HFF-Myc (cell line): ENCODE results near the gene CLCN2.

Experiments used
- DNase-seq: peaks from one replicate; pipeline ENCODE4 v3.0.0-alpha.2; 2011; ENCODE audit warnings: low read depth; ENCODE audit errors: extremely low read depth
- H3K4me3 ChIP-seq: replicated peaks from 2 replicates; pipeline ENCODE4 v1.5.1; 2011; ENCODE audit warnings: low read depth, mild to moderate bottlenecking, control low read depth, low read length
- TF ChIP-seq, protein P1 (sequence below): IDR thresholded peaks from 2 replicates; pipeline ENCODE4 v1.5.1; 2012; ENCODE audit warnings: mild to moderate bottlenecking, low read depth, low read length, control low read depth; ENCODE audit errors: missing control alignments

Gene CLCN2

DNA sequence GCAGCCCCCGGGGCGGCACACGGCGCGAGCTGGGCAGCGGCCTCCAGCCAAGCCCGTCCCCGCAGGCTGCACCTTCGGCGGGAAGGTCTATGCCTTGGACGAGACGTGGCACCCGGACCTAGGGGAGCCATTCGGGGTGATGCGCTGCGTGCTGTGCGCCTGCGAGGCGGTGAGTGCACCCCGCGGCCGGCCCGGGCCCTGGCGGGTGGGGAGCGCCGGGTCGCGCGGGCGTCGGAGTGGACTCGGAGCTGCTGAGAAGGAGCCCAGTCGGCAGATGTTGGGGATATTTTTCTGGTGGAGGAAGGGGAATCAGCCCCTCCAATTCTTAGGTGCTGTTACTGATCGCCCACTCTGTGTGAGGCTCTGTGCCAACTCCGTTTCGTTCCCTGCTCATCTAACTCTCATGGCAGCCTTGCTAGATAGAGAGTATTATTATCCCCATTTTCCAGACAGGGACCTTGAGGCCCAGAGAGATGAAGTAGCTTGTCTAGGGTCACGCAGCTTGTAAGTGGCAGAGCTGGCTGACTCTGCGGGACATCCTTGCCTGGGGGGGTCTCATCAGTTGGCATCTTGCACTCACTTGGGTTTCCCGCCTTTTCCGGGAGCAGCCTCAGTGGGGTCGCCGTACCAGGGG is 19.3 kb upstream of the CLCN2 start:
- DNase-seq: no peak
- no peak overlapping the region; the same call in 1 of the 2 replicates for H3K4me3 ChIP-seq
- TF ChIP-seq, protein P1, sequence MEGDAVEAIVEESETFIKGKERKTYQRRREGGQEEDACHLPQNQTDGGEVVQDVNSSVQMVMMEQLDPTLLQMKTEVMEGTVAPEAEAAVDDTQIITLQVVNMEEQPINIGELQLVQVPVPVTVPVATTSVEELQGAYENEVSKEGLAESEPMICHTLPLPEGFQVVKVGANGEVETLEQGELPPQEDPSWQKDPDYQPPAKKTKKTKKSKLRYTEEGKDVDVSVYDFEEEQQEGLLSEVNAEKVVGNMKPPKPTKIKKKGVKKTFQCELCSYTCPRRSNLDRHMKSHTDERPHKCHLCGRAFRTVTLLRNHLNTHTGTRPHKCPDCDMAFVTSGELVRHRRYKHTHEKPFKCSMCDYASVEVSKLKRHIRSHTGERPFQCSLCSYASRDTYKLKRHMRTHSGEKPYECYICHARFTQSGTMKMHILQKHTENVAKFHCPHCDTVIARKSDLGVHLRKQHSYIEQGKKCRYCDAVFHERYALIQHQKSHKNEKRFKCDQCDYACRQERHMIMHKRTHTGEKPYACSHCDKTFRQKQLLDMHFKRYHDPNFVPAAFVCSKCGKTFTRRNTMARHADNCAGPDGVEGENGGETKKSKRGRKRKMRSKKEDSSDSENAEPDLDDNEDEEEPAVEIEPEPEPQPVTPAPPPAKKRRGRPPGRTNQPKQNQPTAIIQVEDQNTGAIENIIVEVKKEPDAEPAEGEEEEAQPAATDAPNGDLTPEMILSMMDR: no peak

DNA sequence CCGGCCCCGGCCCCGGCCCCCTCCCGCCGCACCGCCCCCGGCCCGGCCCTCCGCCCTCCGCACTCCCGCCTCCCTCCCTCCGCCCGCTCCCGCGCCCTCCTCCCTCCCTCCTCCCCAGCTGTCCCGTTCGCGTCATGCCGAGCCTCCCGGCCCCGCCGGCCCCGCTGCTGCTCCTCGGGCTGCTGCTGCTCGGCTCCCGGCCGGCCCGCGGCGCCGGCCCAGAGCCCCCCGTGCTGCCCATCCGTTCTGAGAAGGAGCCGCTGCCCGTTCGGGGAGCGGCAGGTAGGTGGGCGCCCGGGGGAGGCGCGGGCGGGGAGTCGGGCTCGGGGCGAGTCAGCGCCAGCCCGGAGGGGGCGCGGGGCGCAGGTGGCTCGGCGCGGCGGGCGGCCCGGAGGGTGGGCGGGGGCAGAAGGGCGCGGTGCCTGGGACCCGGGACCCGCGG is 18.8 kb upstream of the CLCN2 start:
- H3K4me3 ChIP-seq: no peak overlapping the region

DNA sequence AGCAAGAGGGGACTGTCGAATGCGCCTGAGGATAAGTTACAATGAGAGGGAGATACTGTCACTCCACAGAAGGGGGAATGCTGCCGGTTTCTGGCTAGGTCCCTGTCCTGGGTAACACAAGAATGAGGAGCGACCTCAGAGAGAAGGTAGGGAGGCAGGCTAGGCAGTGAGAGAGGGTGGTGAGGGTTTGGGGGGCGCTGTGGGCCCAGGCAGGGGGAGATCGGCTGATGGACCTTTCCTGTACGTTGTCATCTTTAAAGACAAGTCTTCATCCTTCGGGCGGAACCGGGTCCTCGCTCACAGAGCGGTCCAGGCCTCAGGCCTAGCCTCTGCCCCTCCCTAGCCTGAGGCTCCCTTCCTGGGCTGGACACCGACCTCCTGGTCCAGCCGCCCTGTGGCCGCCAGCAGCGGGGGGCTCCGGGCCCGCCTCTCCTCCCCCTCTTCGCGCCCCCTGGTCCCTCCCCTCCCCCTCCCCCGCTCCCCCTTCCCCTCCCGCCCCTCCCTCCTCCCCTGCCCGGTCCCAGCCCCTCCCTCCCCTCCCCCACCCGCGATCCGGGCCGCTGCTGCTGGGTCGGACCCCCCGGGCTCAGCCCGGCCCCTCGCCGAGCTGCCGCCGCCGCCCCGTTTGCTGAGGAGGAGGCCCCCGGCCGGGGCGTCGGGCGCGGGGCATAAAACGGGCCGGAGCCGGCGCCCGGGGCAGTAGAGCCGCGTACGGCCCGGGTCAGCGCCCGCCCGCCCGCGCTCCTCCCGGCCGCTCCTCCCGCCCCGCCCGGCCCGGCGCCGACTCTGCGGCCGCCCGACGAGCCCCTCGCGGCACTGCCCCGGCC is 18.2 kb upstream of the CLCN2 start, which contains the start of gene CHRD:
Gene CHRD, plus strand, starts transcription at position 697 of the 827 bp plus-strand sequence. CDS start 265 bp downstream, outside the sequence.
- TF ChIP-seq, protein P1: no peak
- DNase-seq: no peak
- no peak within 1 kb of the TSS; the same call in 1 of the 2 replicates for H3K4me3 ChIP-seq

More for the DNA sequence above, 18.8 kb upstream of the CLCN2 start:
- TF ChIP-seq, protein P1: no peak
- DNase-seq: no peak

DNA sequence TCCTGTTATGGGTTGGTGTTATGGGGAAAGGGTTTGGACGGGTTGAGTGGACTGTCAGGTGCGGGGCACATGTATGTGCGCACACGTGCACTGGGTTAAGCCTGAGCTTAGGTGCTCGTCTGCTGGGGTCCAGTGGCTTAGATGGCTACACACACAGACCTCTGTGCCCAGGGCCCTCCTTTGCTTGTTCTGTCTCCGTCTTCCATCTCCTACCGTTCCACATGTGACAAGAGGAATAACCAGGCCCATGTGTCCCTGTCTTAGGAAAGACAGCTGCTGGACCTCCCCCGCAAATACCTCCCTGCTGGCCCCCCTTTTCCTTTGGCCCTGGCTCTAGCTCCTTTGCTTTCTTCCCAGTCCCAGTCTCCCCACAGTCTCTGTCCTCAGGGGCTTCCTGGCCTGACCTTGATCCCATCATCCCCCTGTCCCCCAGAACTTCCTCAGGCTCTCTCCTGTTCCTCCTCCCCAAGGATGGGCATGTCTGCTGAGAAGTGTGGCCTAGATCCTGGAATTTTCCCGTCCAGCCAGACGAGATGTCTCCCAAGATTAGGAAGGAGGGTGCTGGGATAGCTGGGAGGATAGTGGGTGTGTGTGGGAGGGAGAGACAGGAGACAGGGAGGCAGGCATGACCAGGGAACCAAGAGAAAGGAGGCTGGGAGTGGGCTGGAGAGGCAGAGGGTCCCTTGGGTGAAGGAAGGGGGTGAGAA is 17.4 kb upstream of the CLCN2 start:
- DNase-seq: no peak
- H3K4me3 ChIP-seq: no peak overlapping the region
- TF ChIP-seq, protein P1: no peak

DNA sequence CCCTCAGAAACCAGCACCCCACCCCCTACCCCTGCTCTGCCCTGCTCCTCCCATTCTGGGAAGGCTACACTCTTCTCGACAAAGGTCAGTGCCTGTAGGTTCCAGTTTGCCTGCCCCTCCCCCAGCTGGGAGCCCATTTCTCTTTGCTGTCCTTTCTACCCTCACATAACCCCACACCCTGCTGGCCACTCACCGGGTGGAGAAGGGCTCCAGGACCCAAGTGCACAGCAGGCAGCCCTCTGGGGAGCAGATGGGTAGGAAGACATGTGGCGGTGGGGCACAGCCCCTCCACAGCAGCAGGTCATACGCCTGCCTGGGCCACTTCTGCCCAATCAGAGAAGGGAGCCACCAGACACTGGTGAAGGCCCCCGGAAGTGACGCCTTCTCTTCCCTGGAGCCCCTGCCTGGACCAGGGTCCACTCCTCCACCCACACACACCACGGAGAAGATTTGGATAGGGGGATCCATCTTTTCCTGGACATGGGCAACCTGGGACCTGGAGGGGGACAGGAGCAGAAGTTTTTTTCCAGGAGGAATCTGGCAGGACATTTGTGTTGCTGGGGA is 16.6 kb upstream of the CLCN2 start, which contains the start of gene THPO:
Gene THPO, minus strand, starts transcription at position 326 of the 564 bp plus-strand sequence. CDS start 1,948 bp downstream, outside the sequence.
- DNase-seq: no peak
- no peak within 1 kb of the TSS for H3K4me3 ChIP-seq
- TF ChIP-seq, protein P1: no peak

DNA sequence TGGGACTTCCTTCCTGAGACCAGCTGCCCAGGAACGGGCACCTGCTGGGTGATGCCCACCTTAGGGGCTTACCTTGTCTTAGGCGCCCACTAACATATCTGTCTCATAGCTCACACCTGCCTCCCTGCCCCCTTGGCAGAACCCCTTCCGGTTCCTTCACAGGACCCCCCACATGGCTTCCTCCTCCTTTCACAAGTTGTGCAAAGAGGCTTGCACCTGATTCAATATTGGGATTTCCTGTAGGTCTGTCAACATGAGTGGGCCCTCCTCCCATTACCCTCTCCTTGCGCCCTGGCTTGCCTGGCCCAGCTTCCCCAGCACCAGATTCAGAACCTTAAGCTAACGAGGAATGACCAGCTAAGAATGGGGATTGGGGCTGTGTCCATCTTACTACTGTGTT is 16.0 kb upstream of the CLCN2 start:
- no peak overlapping the region for H3K4me3 ChIP-seq
- no peak for DNase-seq
- TF ChIP-seq, protein P1: no peak
